ENCODE results near the gene SCN2B.

The SCN2B gene

GRCh38 chr11:118136341-118136740, 40.1 kb downstream of the SCN2B start:
- DNase-seq = no peak
- H3K9me3 ChIP-seq (replicated peaks; ENCODE audit: insufficient read depth, low read length) = no peaks in the 10 kb centered on the region
- H3F3A ChIP-seq (ENCODE audit: insufficient read depth, low read length) = no peaks in the 10 kb centered on the region
- H3K9ac ChIP-seq (ENCODE audit: low read length) = no peak overlapping the region
- H3K4me1 ChIP-seq (ENCODE audit: low read length) = no peaks in the 10 kb centered on the region
- no peak overlapping the region for H2AFZ ChIP-seq (ENCODE audit: low read length)
- no peaks in the 10 kb centered on the region for H3K79me2 ChIP-seq (ENCODE audit: low read length)
- H3K27me3 ChIP-seq (replicated peaks; ENCODE audit: insufficient read depth, low read length) = peaks cover 43% of the 10 kb centered on the region
- no peak overlapping the region for H3K4me3 ChIP-seq (ENCODE audit: low read length)
- H4K20me1 ChIP-seq (ENCODE audit: insufficient read depth, low read length) = no peaks in the 10 kb centered on the region
- no peak overlapping the region for H3K4me2 ChIP-seq (ENCODE audit: low read depth, low read length)
- TF ChIP-seq EZH2 (optimal IDR thresholded peaks at IDR 0.05; ENCODE audit: low read depth, low read length) (no peak), EZH2phosphoT487 (IDR thresholded peaks at IDR 0.05; ENCODE audit: low read length) (no peak)
- no peaks in the 10 kb centered on the region for H3K36me3 ChIP-seq (replicated peaks; ENCODE audit: insufficient read depth, low read length)
- H3K9me2 ChIP-seq (replicated peaks; ENCODE audit: insufficient read depth, low read length) = no peaks in the 10 kb centered on the region
- H3K27ac ChIP-seq (ENCODE audit: low read length) = no peak overlapping the region

DNA sequence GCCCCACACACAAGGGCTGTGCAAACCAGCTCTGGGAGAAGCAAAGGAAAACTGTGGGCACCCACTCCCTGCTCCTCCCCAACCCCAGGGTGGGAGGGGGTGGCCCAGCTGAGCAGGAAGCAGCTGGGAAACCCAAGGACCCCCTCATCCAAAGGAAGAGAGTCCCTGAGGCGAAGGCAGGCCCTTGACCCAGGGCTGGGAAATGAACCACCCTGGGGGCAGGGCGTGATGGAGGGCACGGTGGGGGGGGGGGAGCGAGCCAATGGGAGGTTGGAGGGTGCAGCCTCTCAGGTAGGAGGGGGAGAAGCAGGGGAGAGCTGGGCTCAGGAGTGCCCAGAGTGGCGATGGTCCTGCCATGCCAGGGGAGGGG, 40.7 kb downstream of the SCN2B start:
- Histone ChIP-seq H3K9me3 (replicated peaks; ENCODE audit: insufficient read depth, low read length) (no peaks in the 10 kb centered on the region), H3K4me2 (ENCODE audit: low read depth, low read length) (no peak overlapping the region), H3K4me3 (ENCODE audit: low read length) (no peak overlapping the region), H3K27ac (ENCODE audit: low read length) (no peak overlapping the region), H4K20me1 (ENCODE audit: insufficient read depth, low read length) (no peaks in the 10 kb centered on the region), H3K79me2 (ENCODE audit: low read length) (no peaks in the 10 kb centered on the region), H3K27me3 (replicated peaks; ENCODE audit: insufficient read depth, low read length) (peaks cover 43% of the 10 kb centered on the region), H3F3A (ENCODE audit: insufficient read depth, low read length) (no peaks in the 10 kb centered on the region), H2AFZ (ENCODE audit: low read length) (no peak overlapping the region), H3K9ac (ENCODE audit: low read length) (no peak overlapping the region), H3K9me2 (replicated peaks; ENCODE audit: insufficient read depth, low read length) (no peaks in the 10 kb centered on the region), H3K4me1 (ENCODE audit: low read length) (no peaks in the 10 kb centered on the region), H3K36me3 (replicated peaks; ENCODE audit: insufficient read depth, low read length) (no peaks in the 10 kb centered on the region)
- TF ChIP-seq EZH2phosphoT487 (IDR thresholded peaks at IDR 0.05; ENCODE audit: low read length) = no peak
- TF ChIP-seq, protein P1, sequence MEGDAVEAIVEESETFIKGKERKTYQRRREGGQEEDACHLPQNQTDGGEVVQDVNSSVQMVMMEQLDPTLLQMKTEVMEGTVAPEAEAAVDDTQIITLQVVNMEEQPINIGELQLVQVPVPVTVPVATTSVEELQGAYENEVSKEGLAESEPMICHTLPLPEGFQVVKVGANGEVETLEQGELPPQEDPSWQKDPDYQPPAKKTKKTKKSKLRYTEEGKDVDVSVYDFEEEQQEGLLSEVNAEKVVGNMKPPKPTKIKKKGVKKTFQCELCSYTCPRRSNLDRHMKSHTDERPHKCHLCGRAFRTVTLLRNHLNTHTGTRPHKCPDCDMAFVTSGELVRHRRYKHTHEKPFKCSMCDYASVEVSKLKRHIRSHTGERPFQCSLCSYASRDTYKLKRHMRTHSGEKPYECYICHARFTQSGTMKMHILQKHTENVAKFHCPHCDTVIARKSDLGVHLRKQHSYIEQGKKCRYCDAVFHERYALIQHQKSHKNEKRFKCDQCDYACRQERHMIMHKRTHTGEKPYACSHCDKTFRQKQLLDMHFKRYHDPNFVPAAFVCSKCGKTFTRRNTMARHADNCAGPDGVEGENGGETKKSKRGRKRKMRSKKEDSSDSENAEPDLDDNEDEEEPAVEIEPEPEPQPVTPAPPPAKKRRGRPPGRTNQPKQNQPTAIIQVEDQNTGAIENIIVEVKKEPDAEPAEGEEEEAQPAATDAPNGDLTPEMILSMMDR (IDR thresholded peaks at IDR 0.05; ENCODE audit: low read length) = no peak
- TF ChIP-seq EZH2 (optimal IDR thresholded peaks at IDR 0.05; ENCODE audit: low read depth, low read length) = no peak
- no peak for DNase-seq

GRCh38 chr11:118135051-118135795, 41.2 kb downstream of the SCN2B start:
- no peak overlapping the region for H3K4me3 ChIP-seq (ENCODE audit: low read length)
- no peaks in the 10 kb centered on the region for H3K79me2 ChIP-seq (ENCODE audit: low read length)
- no peak for DNase-seq
- H3K27me3 ChIP-seq (replicated peaks; ENCODE audit: insufficient read depth, low read length) = peaks cover 37% of the 10 kb centered on the region
- no peaks in the 10 kb centered on the region for H3K9me3 ChIP-seq (replicated peaks; ENCODE audit: insufficient read depth, low read length)
- TF ChIP-seq EZH2phosphoT487 (IDR thresholded peaks at IDR 0.05; ENCODE audit: low read length) (no peak), EZH2 (optimal IDR thresholded peaks at IDR 0.05; ENCODE audit: low read depth, low read length) (no peak)
- TF ChIP-seq, protein P1 (IDR thresholded peaks at IDR 0.05; ENCODE audit: low read length) = no peak
- H3K27ac ChIP-seq (ENCODE audit: low read length) = no peak overlapping the region
- no peaks in the 10 kb centered on the region for H3K36me3 ChIP-seq (replicated peaks; ENCODE audit: insufficient read depth, low read length)
- H3K4me1 ChIP-seq (ENCODE audit: low read length) = no peaks in the 10 kb centered on the region
- H3K4me2 ChIP-seq (ENCODE audit: low read depth, low read length) = no peak overlapping the region
- no peak overlapping the region for H3K9ac ChIP-seq (ENCODE audit: low read length)
- no peaks in the 10 kb centered on the region for H3K9me2 ChIP-seq (replicated peaks; ENCODE audit: insufficient read depth, low read length)
- no peaks in the 10 kb centered on the region for H4K20me1 ChIP-seq (ENCODE audit: insufficient read depth, low read length)
- no peaks in the 10 kb centered on the region for H3F3A ChIP-seq (ENCODE audit: insufficient read depth, low read length)
- H2AFZ ChIP-seq (ENCODE audit: low read length) = no peak overlapping the region

GRCh38 chr11:118133816-118134215, 42.6 kb downstream of the SCN2B start:
- Histone ChIP-seq H3K27ac (ENCODE audit: low read length) (no peak overlapping the region), H4K20me1 (ENCODE audit: insufficient read depth, low read length) (no peaks in the 10 kb centered on the region), H3K4me3 (ENCODE audit: low read length) (no peak overlapping the region), H3K4me2 (ENCODE audit: low read depth, low read length) (no peak overlapping the region), H3K9me3 (replicated peaks; ENCODE audit: insufficient read depth, low read length) (no peaks in the 10 kb centered on the region), H3K27me3 (replicated peaks; ENCODE audit: insufficient read depth, low read length) (peaks cover 25% of the 10 kb centered on the region), H3F3A (ENCODE audit: insufficient read depth, low read length) (no peaks in the 10 kb centered on the region), H3K4me1 (ENCODE audit: low read length) (no peaks in the 10 kb centered on the region), H3K36me3 (replicated peaks; ENCODE audit: insufficient read depth, low read length) (no peaks in the 10 kb centered on the region), H2AFZ (ENCODE audit: low read length) (no peak overlapping the region), H3K9ac (ENCODE audit: low read length) (no peak overlapping the region), H3K9me2 (replicated peaks; ENCODE audit: insufficient read depth, low read length) (no peaks in the 10 kb centered on the region), H3K79me2 (ENCODE audit: low read length) (no peaks in the 10 kb centered on the region)
- no peak for DNase-seq
- TF ChIP-seq EZH2phosphoT487 (IDR thresholded peaks at IDR 0.05; ENCODE audit: low read length) (no peak), EZH2 (optimal IDR thresholded peaks at IDR 0.05; ENCODE audit: low read depth, low read length) (no peak)
- TF ChIP-seq, protein P1 (IDR thresholded peaks at IDR 0.05; ENCODE audit: low read length) = no peak
